Muscle layer of colon (tissue), 2 donors: ENCODE results near the gene ELF5.

Experiments used
- H3K27ac ChIP-seq: one replicate; pipeline ENCODE4 v1.7.0; 2013; ENCODE audit warnings: low read depth, mild to moderate bottlenecking, low read length, moderate library complexity
- H3K27me3 ChIP-seq, 2 donors: one replicate each; pipeline ENCODE4 v1.7.0; 2013; ENCODE audit warnings: low read length in 2 of 2, mild to moderate bottlenecking in 2 of 2; ENCODE audit not compliant: insufficient read depth in 2 of 2, control insufficient read depth in 1 of 2
- H3K36me3 ChIP-seq: one replicate; pipeline ENCODE4 v1.7.0; 2013; ENCODE audit warnings: mild to moderate bottlenecking, low read length; ENCODE audit not compliant: insufficient read depth
- H3K4me1 ChIP-seq: one replicate; pipeline ENCODE4 v1.7.0; 2013; ENCODE audit warnings: mild to moderate bottlenecking, low read length; ENCODE audit not compliant: insufficient read depth
- H3K4me3 ChIP-seq, 2 donors: one replicate each; pipeline ENCODE4 v1.7.0; 2013; ENCODE audit warnings: low read length in 2 of 2, low read depth in 1 of 2, mild to moderate bottlenecking in 1 of 2, moderate library complexity in 1 of 2
- H3K9ac ChIP-seq: one replicate; pipeline ENCODE4 v1.7.0; 2013; ENCODE audit warnings: low read length
- H3K9me3 ChIP-seq: one replicate; pipeline ENCODE4 v1.7.0; 2013; ENCODE audit warnings: mild to moderate bottlenecking, low read length
- donor health status: abdominal sarcoma.
- donor health status: Adenocarcinoma of cecum.

The ELF5 gene

DNA sequence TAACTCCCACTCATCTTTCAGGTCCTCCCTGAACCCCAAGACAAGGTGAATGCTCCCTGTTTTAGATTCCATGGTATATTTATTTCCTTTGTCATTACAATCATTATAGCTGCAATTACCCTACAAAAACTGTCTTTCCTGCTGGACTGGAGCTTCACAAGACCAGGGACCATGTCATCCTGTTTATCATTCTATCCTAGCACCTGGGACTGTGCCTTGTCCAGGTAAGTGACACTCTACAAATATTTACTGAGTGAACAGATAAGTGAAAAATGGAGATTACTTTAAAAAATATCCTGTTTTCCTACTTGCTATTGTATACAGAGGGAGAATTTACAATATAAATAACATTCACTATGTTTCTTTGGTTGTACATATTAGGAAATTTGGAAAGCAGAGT is 22.5 kb upstream of the ELF5 start:
- H3K9ac ChIP-seq = no peak overlapping the region
- H3K9me3 ChIP-seq = peaks cover 4% of the 10 kb centered on the region
- no peaks in the 10 kb centered on the region for H3K4me1 ChIP-seq
- no peaks in the 10 kb centered on the region for H3K36me3 ChIP-seq
- no peak overlapping the region for H3K4me3 ChIP-seq
- H3K27me3 ChIP-seq = no peaks in the 10 kb centered on the region
- no peak overlapping the region for H3K27ac ChIP-seq

DNA sequence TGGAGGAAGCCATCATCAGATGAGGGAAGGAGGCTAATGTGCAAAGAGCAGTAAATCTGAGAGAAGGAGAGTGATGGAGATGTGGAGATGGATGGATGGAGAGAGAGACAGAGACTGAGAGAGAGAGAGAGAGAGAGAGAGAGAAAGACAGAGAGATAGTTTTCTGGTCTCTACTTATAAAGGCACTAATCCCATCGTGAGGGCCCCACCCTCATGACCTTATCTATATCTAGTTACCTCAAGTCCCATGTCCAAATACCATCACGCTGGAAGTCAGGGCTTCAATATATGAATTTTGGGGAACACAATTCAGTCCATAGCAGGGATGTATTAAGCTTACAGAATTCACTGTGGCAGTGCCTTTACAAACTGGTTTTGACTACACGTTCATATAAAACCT is 21.2 kb upstream of the ELF5 start:
- Histone ChIP-seq H3K27me3 (no peaks in the 10 kb centered on the region), H3K9ac (no peak overlapping the region), H3K36me3 (no peaks in the 10 kb centered on the region), H3K4me3 (no peak overlapping the region), H3K9me3 (peaks cover 4% of the 10 kb centered on the region), H3K27ac (no peak overlapping the region), H3K4me1 (no peaks in the 10 kb centered on the region)

DNA sequence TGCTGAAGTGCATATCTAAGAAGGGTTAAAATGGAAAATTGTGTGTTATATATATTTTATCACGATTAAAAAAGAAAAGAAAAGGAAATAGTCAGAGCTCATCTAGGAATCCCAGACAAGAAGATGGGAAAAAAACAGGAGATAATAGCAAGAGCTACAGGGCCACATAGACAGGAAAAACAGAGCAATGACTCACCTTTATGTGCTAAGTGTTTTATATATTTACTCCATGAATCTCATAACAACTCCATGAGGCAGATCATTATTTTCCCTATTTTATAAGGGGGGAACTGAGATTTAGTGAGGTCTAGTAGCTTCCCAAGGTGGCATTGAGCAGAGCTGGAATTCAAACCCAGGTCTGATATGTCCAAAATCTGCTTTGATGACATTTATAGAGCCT is 18.1 kb upstream of the ELF5 start:
- Histone ChIP-seq H3K9ac (no peak overlapping the region), H3K27ac (no peak overlapping the region), H3K4me3 (no peak overlapping the region), H3K9me3 (peaks cover 4% of the 10 kb centered on the region), H3K36me3 (no peaks in the 10 kb centered on the region), H3K27me3 (no peaks in the 10 kb centered on the region), H3K4me1 (no peaks in the 10 kb centered on the region)

DNA sequence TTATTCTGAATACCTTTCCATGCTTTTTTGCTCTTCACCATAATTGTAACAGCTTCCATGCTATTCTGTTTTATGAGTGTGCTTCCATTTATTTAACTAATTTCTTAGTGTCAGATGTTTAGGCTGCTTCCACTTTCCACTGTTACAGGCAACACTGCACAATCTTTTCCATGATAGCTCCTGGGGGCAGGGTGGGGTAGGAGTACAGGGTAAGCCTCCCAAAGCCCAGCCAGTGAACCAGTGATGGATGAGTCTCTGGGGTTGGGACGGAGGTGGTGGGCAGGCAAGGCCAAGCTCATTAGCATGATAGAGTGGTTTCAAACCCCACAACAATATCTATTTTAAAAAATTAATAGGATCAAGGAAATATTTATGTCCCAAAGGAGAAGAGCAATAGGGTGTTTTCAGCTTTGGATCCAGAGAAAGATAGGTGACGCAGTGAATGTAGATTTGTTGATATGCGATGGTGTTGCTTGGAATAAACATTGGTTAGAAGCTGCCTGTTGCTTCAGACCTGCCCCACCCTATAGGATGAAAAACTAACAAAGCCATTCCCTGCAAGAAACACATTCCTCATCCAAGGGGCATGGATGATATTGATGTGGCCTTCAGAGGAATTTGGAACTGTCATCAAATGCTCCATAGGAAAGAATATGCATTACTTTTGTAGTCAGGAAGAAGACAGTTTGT is 17.1 kb upstream of the ELF5 start:
- H3K27me3 ChIP-seq = no peaks in the 10 kb centered on the region
- no peak overlapping the region for H3K4me3 ChIP-seq
- peaks cover 4% of the 10 kb centered on the region for H3K9me3 ChIP-seq
- H3K9ac ChIP-seq = no peak overlapping the region
- no peaks in the 10 kb centered on the region for H3K4me1 ChIP-seq
- no peak overlapping the region for H3K27ac ChIP-seq
- H3K36me3 ChIP-seq = no peaks in the 10 kb centered on the region

DNA sequence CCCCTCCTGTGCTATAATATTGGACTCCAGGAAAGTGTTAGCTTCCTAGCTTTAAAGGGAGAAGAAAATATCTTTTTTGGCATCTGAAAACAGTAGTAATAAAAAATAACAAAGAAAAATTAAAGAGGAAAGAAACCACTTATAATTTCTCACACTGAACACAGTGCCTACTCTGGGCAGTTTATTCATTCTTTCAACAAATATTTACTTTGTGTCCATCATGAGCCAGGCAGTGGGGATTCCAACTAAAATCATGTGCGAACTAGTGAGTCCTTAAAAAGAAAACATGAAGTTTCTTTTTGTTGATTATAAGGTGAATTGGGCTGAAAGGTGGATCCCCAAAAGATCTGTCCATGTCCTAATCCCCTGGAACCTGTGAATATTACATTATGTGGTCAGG is 16.0 kb upstream of the ELF5 start:
- Histone ChIP-seq H3K4me1 (no peaks in the 10 kb centered on the region), H3K27me3 (no peaks in the 10 kb centered on the region), H3K36me3 (no peaks in the 10 kb centered on the region), H3K27ac (no peak overlapping the region), H3K4me3 (no peak overlapping the region), H3K9ac (no peak overlapping the region), H3K9me3 (peaks cover under 1% of the 10 kb centered on the region)

DNA sequence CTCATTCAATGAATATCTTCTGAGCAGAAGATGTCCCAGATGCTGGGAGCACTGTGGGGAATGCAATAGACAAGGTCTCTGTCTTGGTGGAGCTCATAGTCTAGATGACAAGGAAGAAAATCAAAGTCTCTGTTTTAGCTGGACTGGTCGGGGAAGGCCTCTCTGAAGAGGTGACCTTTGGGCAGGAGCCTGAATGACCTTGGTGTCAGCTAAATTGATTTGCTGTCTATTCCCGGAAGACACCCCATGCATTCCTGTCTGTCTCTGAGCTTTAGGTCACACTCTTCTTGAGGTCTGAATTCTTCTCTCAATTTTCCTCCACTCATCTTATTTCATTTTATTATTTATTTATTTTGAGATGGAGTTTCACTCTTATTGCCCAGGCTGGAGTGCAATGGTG is 14.5 kb upstream of the ELF5 start:
- Histone ChIP-seq H3K9me3 (no peaks in the 10 kb centered on the region), H3K4me1 (no peaks in the 10 kb centered on the region), H3K27me3 (no peaks in the 10 kb centered on the region), H3K36me3 (no peaks in the 10 kb centered on the region), H3K4me3 (no peak overlapping the region), H3K27ac (no peak overlapping the region), H3K9ac (no peak overlapping the region)

DNA sequence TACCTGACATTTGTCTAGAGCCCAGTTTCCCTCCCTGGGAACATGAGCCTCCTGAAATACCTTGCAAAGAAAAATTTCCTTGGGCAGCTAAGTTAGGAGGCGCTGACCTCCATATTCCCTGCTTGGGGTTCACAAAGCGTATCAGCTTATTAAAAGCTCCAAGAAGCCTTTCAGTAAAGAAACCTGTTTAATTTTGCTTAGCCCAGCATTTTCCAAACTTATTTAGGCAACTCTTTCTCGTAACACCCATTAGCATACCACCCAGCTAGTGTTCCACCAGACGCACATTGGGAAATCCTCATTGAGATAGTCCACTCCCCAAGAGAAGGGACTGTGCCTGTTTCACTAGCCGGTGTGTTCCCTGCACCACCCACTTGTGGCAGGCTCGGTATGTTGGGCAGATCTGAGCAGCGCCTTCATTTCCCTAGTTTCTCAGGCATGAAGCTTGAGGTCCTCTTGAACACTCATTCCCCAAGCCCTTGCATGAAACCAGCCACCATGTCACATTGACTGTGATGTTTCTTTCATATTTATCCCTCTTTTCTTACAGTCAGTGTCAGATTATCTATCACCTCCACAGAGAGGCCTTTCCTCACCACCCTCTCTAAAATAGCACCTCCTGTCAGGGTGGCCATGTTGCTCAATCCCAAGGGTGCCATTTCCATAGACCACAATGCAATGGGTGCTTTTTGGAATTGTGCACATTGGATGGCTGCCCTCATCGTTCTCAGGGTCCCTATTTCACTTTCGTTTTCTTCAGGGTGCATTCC is 12.5 kb upstream of the ELF5 start:
- H3K36me3 ChIP-seq = no peaks in the 10 kb centered on the region
- no peaks in the 10 kb centered on the region for H3K27me3 ChIP-seq
- H3K9ac ChIP-seq = no peak overlapping the region
- H3K9me3 ChIP-seq = no peaks in the 10 kb centered on the region
- H3K27ac ChIP-seq = no peak overlapping the region
- no peak overlapping the region for H3K4me3 ChIP-seq
- no peaks in the 10 kb centered on the region for H3K4me1 ChIP-seq

DNA sequence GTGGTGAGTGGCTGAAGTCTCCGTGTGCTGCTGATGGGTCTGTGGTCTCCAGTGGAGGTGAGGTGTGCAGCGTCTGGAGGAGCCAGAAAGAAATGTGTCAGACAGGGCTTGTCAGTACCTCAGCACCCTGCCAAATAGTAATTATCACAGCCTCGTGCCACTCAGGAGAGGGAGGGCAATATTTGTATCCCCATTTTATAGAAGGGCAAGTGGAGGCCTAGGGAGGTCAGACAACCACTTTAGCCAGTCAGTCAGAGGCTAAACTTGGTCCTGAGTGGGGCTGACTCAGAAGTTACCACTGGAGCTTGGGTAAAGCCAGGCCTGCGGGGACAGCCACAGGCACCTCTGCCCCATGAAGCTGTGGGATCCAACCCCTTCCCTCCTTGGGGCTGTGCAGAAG is 11.5 kb upstream of the ELF5 start:
- Histone ChIP-seq H3K9ac (no peak overlapping the region), H3K27me3 (no peaks in the 10 kb centered on the region), H3K27ac (no peak overlapping the region), H3K36me3 (no peaks in the 10 kb centered on the region), H3K4me1 (no peaks in the 10 kb centered on the region), H3K9me3 (no peaks in the 10 kb centered on the region), H3K4me3 (no peak overlapping the region)

DNA sequence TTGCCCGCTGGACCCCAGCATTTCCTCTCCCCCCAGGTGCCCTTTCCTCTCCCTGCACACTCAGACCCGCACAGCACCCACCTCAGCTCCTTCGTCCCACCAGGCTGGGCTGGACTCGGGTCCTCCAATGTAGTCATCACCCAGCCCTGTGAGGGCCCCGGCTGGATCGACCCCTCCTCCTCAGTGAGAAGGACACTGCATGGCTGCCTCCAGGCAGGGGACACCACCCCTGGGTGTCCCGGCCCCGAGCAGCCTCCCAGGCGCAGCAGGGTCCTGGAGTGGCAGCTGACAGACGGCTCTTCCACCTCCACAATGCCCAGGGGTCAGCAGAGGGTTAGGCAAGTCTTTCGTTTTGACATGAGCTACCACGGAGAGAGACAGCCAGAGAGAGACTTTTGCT is 11.1 kb upstream of the ELF5 start:
- H3K36me3 ChIP-seq = no peaks in the 10 kb centered on the region
- H3K4me3 ChIP-seq = no peak overlapping the region
- no peaks in the 10 kb centered on the region for H3K9me3 ChIP-seq
- no peaks in the 10 kb centered on the region for H3K27me3 ChIP-seq
- H3K9ac ChIP-seq = no peak overlapping the region
- H3K27ac ChIP-seq = no peak overlapping the region
- H3K4me1 ChIP-seq = no peaks in the 10 kb centered on the region

DNA sequence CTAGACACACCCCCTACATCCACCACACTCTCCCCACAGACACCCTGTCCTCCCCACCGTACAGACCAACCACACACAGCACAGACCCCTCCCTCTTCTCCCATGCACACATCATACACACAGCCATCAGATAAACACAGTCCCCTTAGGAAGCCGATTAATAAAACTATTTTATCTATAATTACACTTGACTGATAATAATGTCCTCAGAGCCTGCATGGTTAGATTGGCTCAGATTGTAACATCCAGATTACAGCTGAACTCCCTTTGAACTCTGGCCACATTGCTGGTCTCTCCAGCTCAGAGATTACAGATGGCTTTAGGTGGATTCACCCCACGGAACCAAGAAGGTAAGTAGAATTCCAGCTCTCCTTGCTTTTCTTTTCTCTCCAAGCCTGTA is 9.5 kb upstream of the ELF5 start:
- Histone ChIP-seq H3K4me3 (no peak overlapping the region), H3K9ac (no peak overlapping the region), H3K36me3 (no peaks in the 10 kb centered on the region), H3K27ac (no peak overlapping the region), H3K9me3 (no peaks in the 10 kb centered on the region), H3K27me3 (no peaks in the 10 kb centered on the region), H3K4me1 (no peaks in the 10 kb centered on the region)

DNA sequence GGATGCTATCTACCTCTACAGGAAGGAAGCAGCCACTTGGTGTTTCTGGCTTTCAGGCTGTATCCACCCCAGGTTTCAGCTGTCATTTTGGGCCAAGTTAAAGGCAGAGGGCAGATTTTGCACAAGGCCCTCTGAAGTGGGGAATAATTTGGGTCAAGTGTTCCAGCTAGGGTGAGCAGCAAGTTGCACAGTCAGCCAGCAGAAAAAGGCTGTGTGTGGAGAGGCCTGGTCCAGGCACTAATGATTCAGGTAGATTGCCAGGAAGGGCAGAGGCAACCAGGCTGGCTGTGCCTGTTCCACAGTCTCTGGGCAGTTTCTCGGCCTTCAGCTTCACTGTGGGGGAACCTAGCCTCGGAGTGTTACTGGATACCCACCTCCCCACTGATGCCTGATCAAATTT is 8.6 kb upstream of the ELF5 start:
- H3K9me3 ChIP-seq = no peaks in the 10 kb centered on the region
- H3K9ac ChIP-seq = no peak overlapping the region
- H3K4me3 ChIP-seq = no peak overlapping the region
- H3K27me3 ChIP-seq = no peaks in the 10 kb centered on the region
- no peaks in the 10 kb centered on the region for H3K36me3 ChIP-seq
- H3K4me1 ChIP-seq = no peaks in the 10 kb centered on the region
- no peak overlapping the region for H3K27ac ChIP-seq

DNA sequence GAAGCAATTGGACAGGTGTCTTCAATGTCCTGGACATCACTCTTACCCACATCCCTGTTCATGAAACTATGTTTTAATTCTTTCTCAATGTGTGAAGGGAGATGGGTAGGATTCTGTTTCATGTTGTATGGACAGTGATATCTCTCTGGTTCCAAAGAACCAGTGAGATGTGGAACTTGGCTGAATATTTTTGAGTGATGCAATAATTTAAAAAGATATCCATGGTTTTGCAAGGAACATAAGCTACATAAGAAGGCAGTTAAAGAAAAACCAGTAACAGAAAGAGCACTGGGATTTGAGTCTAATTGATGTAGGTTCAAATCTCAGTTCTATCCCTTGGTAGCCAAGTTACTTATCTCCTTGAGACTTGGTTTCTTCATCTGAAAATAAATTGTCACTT is 7.7 kb upstream of the ELF5 start:
- Histone ChIP-seq H3K9ac (no peak overlapping the region), H3K27ac (no peak overlapping the region), H3K27me3 (no peaks in the 10 kb centered on the region), H3K4me1 (no peaks in the 10 kb centered on the region), H3K36me3 (no peaks in the 10 kb centered on the region), H3K9me3 (no peaks in the 10 kb centered on the region), H3K4me3 (no peak overlapping the region)
